HepG2 (cell line): Measurements from ENCODE around the gene NOVA2. TPM values are rescaled to one million over a fixed set of nuclear protein-coding genes. Genes with fewer than 3 reads are reported as not detected.

Experiments used
- CCDC6 ChIP-seq: sonication (generic); formaldehyde crosslinking; IDR thresholded peaks from 2 replicates; pipeline ENCODE4 v1.8.1; 2022; ENCODE audit warnings: mild to moderate bottlenecking, missing genetic modification reagents, moderate library complexity
- CEBPG ChIP-seq: IDR thresholded peaks from 2 replicates; pipeline ENCODE4 v1.6.1; 2016
- CREB1 ChIP-seq, 2 experiments: fragments of 450-650 bp in 1 of 2; IDR thresholded peaks; 2 replicates each; pipeline ENCODE4 v1.6.1; 2016 to 2017; ENCODE audit warnings: control low read depth in 1 of 2, mild to moderate bottlenecking in 1 of 2, missing compliant biosample characterization in 1 of 2, missing genetic modification characterization in 1 of 2
- DMAP1 ChIP-seq: IDR thresholded peaks from 2 replicates; pipeline ENCODE4 v1.6.1; 2016
- DPF2 ChIP-seq: sonication (generic); formaldehyde crosslinking; IDR thresholded peaks from 2 replicates; pipeline ENCODE4 v1.4.0; 2020; ENCODE audit warnings: mild to moderate bottlenecking, low read depth, missing genetic modification reagents, borderline replicate concordance
- ERF ChIP-seq: IDR thresholded peaks from 2 replicates; pipeline ENCODE4 v1.6.1; 2018; ENCODE audit warnings: missing biosample characterization, missing genetic modification reagents
- JUN ChIP-seq: sonication (generic); formaldehyde crosslinking; IDR thresholded peaks from 2 replicates; pipeline ENCODE4 v1.4.0; 2020; ENCODE audit warnings: mild to moderate bottlenecking, missing genetic modification reagents
- KAT8 ChIP-seq: IDR thresholded peaks from 2 replicates; pipeline ENCODE4 v1.6.1; 2016; ENCODE audit warnings: missing genetic modification reagents, missing compliant biosample characterization
- MAF1 ChIP-seq: sonication (generic); formaldehyde crosslinking; IDR thresholded peaks from 2 replicates; pipeline ENCODE4 v1.5.0; 2020; ENCODE audit warnings: missing genetic modification reagents, borderline replicate concordance
- MTA1 ChIP-seq: sonication (generic); formaldehyde crosslinking; IDR thresholded peaks from 2 replicates; pipeline ENCODE4 v1.4.0; 2020; ENCODE audit warnings: missing genetic modification reagents, mild to moderate bottlenecking, borderline replicate concordance
- MXD4 ChIP-seq: IDR thresholded peaks from 2 replicates; pipeline ENCODE4 v1.6.1; 2016; ENCODE audit warnings: mild to moderate bottlenecking, missing biosample characterization, missing genetic modification reagents
- RARA ChIP-seq: IDR thresholded peaks from 2 replicates; pipeline ENCODE4 v1.6.1; 2016; ENCODE audit warnings: missing genetic modification reagents, missing compliant biosample characterization
- RBFOX2 ChIP-seq: fragments of 200-400 bp; formaldehyde crosslinking; IDR thresholded peaks from 2 replicates; pipeline ENCODE4 v1.6.1; 2017; ENCODE audit warnings: low read depth, mild to moderate bottlenecking, low read length
- SMAD9 ChIP-seq: sonication (generic); formaldehyde crosslinking; IDR thresholded peaks from 2 replicates; pipeline ENCODE4 v1.5.1; 2020; ENCODE audit warnings: mild to moderate bottlenecking, missing genetic modification reagents
- TARDBP ChIP-seq: sonication (generic); formaldehyde crosslinking; IDR thresholded peaks from 2 replicates; pipeline ENCODE4 v1.8.0; 2022; ENCODE audit warnings: mild to moderate bottlenecking, missing genetic modification reagents
- TBX3 ChIP-seq: fragments of 450-650 bp; IDR thresholded peaks from 2 replicates; pipeline ENCODE4 v1.6.1; 2017; ENCODE audit warnings: antibody characterized with exemption, mild to moderate bottlenecking, inconsistent platforms, borderline replicate concordance
- THAP7 ChIP-seq: sonication (generic); formaldehyde crosslinking; IDR thresholded peaks from 2 replicates; pipeline ENCODE4 v1.8.1; 2023; ENCODE audit warnings: mild to moderate bottlenecking, missing genetic modification reagents
- ZFX ChIP-seq: sonication (generic); formaldehyde crosslinking; IDR thresholded peaks from 2 replicates; pipeline ENCODE4 v1.4.0; 2020; ENCODE audit warnings: mild to moderate bottlenecking, low read depth, missing genetic modification reagents, moderate library complexity
- ZNF446 ChIP-seq: sonication (generic); formaldehyde crosslinking; IDR thresholded peaks from 2 replicates; pipeline ENCODE4 v1.5.0; 2020; ENCODE audit warnings: mild to moderate bottlenecking, missing genetic modification reagents
- ZNF530 ChIP-seq: sonication (generic); formaldehyde crosslinking; IDR thresholded peaks from 2 replicates; pipeline ENCODE4 v1.5.0; 2020; ENCODE audit warnings: low read depth, mild to moderate bottlenecking, missing genetic modification reagents
- ZNF557 ChIP-seq: sonication (generic); formaldehyde crosslinking; IDR thresholded peaks from 2 replicates; pipeline ENCODE4 v1.4.0; 2020; ENCODE audit warnings: missing genetic modification reagents
- ZNF574 ChIP-seq: sonication (generic); formaldehyde crosslinking; IDR thresholded peaks from 2 replicates; pipeline ENCODE4 v1.4.0; 2020; ENCODE audit warnings: missing genetic modification reagents
- ZNF670 ChIP-seq: sonication (generic); formaldehyde crosslinking; IDR thresholded peaks from 2 replicates; pipeline ENCODE4 v1.8.0; 2022; ENCODE audit warnings: mild to moderate bottlenecking, missing genetic modification reagents, borderline replicate concordance
- ZNF788 ChIP-seq: sonication (generic); formaldehyde crosslinking; IDR thresholded peaks from 2 replicates; pipeline ENCODE4 v1.5.0; 2020; ENCODE audit warnings: mild to moderate bottlenecking, missing genetic modification reagents, borderline replicate concordance
- polyA plus RNA-seq, 8 experiments: library from polyadenylated mRNA; depleted of rRNA in 3 of 8; stranded (reverse) in 7 of 8; unstranded in 1 of 8; fragments of >200 nt; fragmentation: Illumina TruSeq in 4 of 8; extraction: Trizol in 4 of 8; gene quantifications; 2 replicates each; pipeline versions ENCODE4 v1.2.1 to v1.2.3, GENCODE V29; 2011 to 2016; ENCODE audit warnings: low read depth in 4 of 8, missing spikeins in 1 of 8, mixed read lengths in 1 of 8; ENCODE audit not compliant: insufficient read depth in 1 of 8
- total RNA-seq, 5 experiments: library from RNA; depleted of rRNA; stranded (reverse); fragments of >200 nt; fragmentation: Illumina TruSeq; extraction: Trizol; gene quantifications; 2 replicates each; pipeline ENCODE4 v1.2.3, GENCODE V29; 2016; ENCODE audit warnings: low read depth in 1 of 5
- TF ChIP-seq, protein P1 (sequence below): sonication (generic); formaldehyde crosslinking; IDR thresholded peaks from 2 replicates; pipeline ENCODE4 v1.4.0; 2020; ENCODE audit warnings: missing genetic modification reagents
- TF ChIP-seq, protein P2 (sequence below): sonication (generic); formaldehyde crosslinking; conservative IDR thresholded peaks from 2 replicates; pipeline ENCODE4 v1.5.0; 2020; ENCODE audit warnings: missing genetic modification reagents

The NOVA2 gene
- total and polyA plus RNA-seq, 2 of the 13 experiments (the other 11 are each of a cell fraction or from before 2014, with no cell fraction given) = not detected

- TF ChIP-seq, protein P1, sequence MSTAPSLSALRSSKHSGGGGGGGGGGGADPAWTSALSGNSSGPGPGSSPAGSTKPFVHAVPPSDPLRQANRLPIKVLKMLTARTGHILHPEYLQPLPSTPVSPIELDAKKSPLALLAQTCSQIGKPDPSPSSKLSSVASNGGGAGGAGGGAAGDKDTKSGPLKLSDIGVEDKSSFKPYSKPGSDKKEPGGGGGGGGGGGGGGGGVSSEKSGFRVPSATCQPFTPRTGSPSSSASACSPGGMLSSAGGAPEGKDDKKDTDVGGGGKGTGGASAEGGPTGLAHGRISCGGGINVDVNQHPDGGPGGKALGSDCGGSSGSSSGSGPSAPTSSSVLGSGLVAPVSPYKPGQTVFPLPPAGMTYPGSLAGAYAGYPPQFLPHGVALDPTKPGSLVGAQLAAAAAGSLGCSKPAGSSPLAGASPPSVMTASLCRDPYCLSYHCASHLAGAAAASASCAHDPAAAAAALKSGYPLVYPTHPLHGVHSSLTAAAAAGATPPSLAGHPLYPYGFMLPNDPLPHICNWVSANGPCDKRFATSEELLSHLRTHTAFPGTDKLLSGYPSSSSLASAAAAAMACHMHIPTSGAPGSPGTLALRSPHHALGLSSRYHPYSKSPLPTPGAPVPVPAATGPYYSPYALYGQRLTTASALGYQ (CRISPR knock-in tag) = 0 out of 2 replicates have a peak, but pooled peaks have one; percentile 42
- TF ChIP-seq TARDBP (CRISPR knock-in tag) (no peak; the same call in 1 of the 2 replicates), DPF2 (CRISPR knock-in tag) (no peak), ZNF557 (no peak), TBX3 (no peak), KAT8 (CRISPR knock-in tag) (no peak), SMAD9 (no peak), MTA1 (CRISPR knock-in tag) (peak; percentile 74; the same call in 1 of the 2 replicates), CREB1 (IDR thresholded peaks at IDR 0.05) (no peak), CREB1 (CRISPR knock-in tag; IDR thresholded peaks at IDR 0.05) (no peak), ZFX (CRISPR knock-in tag) (peak; percentile 74), RBFOX2 (no peak), ZNF530 (CRISPR knock-in tag) (no peak), RARA (CRISPR knock-in tag) (0 out of 2 replicates have a peak, but pooled peaks have one; percentile 13), CEBPG (peak; percentile 94), MAF1 (CRISPR knock-in tag) (no peak), DMAP1 (CRISPR knock-in tag) (peak; percentile 76), ERF (CRISPR knock-in tag) (peak; percentile 15; the same call in 1 of the 2 replicates), ZNF446 (CRISPR knock-in tag) (no peak), THAP7 (CRISPR knock-in tag) (no peak), ZNF788 (CRISPR knock-in tag) (peak; percentile 17; the same call in 1 of the 2 replicates), CCDC6 (CRISPR knock-in tag) (no peak; the same call in 1 of the 2 replicates), ZNF670 (CRISPR knock-in tag) (no peak), JUN (CRISPR knock-in tag) (no peak), MXD4 (CRISPR knock-in tag) (0 out of 2 replicates have a peak, but pooled peaks have one; percentile 33), ZNF574 (CRISPR knock-in tag) (peak; percentile 36; the same call in 1 of the 2 replicates)
- TF ChIP-seq, protein P2, sequence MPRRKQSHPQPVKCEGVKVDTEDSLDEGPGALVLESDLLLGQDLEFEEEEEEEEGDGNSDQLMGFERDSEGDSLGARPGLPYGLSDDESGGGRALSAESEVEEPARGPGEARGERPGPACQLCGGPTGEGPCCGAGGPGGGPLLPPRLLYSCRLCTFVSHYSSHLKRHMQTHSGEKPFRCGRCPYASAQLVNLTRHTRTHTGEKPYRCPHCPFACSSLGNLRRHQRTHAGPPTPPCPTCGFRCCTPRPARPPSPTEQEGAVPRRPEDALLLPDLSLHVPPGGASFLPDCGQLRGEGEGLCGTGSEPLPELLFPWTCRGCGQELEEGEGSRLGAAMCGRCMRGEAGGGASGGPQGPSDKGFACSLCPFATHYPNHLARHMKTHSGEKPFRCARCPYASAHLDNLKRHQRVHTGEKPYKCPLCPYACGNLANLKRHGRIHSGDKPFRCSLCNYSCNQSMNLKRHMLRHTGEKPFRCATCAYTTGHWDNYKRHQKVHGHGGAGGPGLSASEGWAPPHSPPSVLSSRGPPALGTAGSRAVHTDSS = no peak
Measured at GRCh38 chr19:45895519-45895972, 78.1 kb downstream of the NOVA2 start (continued).
